Heart left ventricle (tissue), 16 donors: ENCODE data around the gene CD36. TPM values are rescaled to one million over a fixed set of nuclear protein-coding genes. Genes with fewer than 3 reads are reported as not detected.
A peak's percentile ranks its signal among the peaks of the same experiment; 100 is the strongest.

Source experiments
- ATAC-seq, 4 donors: fragments of 200-7000 bp; cut with Tn5 transposase; one replicate each; pipeline ENCODE4 v1.9.1; 2020 to 2022; ENCODE audit warnings: moderate library complexity in 4 of 4, mild to moderate bottlenecking in 3 of 4, moderate number of reproducible peaks in 1 of 4
- DNase-seq, 5 donors: peaks; one replicate each; pipeline ENCODE4 v3.0.0-alpha.2; 2020
- H3K27ac ChIP-seq, 12 donors: fragments of 200-600 bp; sonication (generic) in 4 of 12; one replicate each; pipeline versions ENCODE4 v1.5.0 to v1.8.0; 2016 to 2022; ENCODE audit warnings: mild to moderate bottlenecking in 2 of 12
- H3K27me3 ChIP-seq, 9 donors: fragments of 200-600 bp; sonication (generic) in 2 of 9; one replicate each; pipeline versions ENCODE4 v1.5.1 to v1.8.0; 2016 to 2022; ENCODE audit warnings: mild to moderate bottlenecking in 3 of 9
- H3K36me3 ChIP-seq, 9 donors: fragments of 200-600 bp; sonication (generic) in 2 of 9; one replicate each; pipeline versions ENCODE4 v1.5.0 to v1.8.0; 2018 to 2022; ENCODE audit warnings: mild to moderate bottlenecking in 2 of 9
- H3K4me1 ChIP-seq, 12 donors: fragments of 200-600 bp; sonication (generic) in 4 of 12; one replicate each; pipeline versions ENCODE4 v1.5.0 to v1.8.0; 2016 to 2022; ENCODE audit warnings: mild to moderate bottlenecking in 3 of 12
- H3K4me3 ChIP-seq, 12 donors: fragments of 200-600 bp; sonication (generic) in 4 of 12; one replicate each; pipeline versions ENCODE4 v1.5.0 to v1.8.0; 2017 to 2022; ENCODE audit warnings: mild to moderate bottlenecking in 9 of 12, moderate library complexity in 4 of 12
- H3K9me3 ChIP-seq, 12 donors: fragments of 200-600 bp; sonication (generic) in 4 of 12; one replicate each; pipeline versions ENCODE4 v1.5.0 to v1.8.0; 2016 to 2022; ENCODE audit warnings: mild to moderate bottlenecking in 1 of 12
- CTCF ChIP-seq, 12 donors: fragments of 200-600 bp; sonication (generic) in 4 of 12; IDR thresholded peaks; one replicate each; pipeline versions ENCODE4 v1.5.0 to v1.8.0; 2018 to 2022; ENCODE audit warnings: antibody characterized with exemption in 12 of 12, mild to moderate bottlenecking in 5 of 12
- POLR2A ChIP-seq, 2 donors: fragments of 450-650 bp; IDR thresholded peaks; one replicate each; pipeline ENCODE4 v1.6.1; 2017; ENCODE audit warnings: antibody characterized with exemption in 2 of 2, mild to moderate bottlenecking in 2 of 2, moderate library complexity in 2 of 2
- WGBS, 4 donors: extraction: QIAGEN DNeasy Blood & Tissue Kit in 2 of 4; methylation state at CpG; one replicate each; pipeline versions ENCODE4 v1.1.5 to v1.1.7; 2013 to 2018; 5-methylcytosine and 5-hydroxymethylcytosine counted together
- intact Hi-C, 10 donors: fragments of 100-400 bp; cut with DNase I; formaldehyde crosslinking; loops; one replicate each; pipeline versions ENCODE4 v1.11.1 to v1.14.2; 2022
- polyA plus RNA-seq, 2 donors: library from polyadenylated mRNA; stranded (reverse); fragments of 200-250 nt; gene quantifications; one replicate each; pipeline ENCODE4 v1.2.3, GENCODE V29; 2013
- total RNA-seq, 9 donors: library from RNA; depleted of rRNA in 2 of 9; stranded (reverse); fragments of >200 nt in 2 of 9; fragmentation: NEBNext Ultra II Directional in 3 of 9; extraction: Animal tissue kit (Norgen Biotek cat#: 25700) in 3 of 9; gene quantifications; one replicate each; pipeline versions ENCODE4 v1.1.0 to v1.2.4, GENCODE V29; 2016 to 2023
- donor health status: ischemic (EF 13 %, LVEDD 7.1; RV severe dilation, severe dysfunction).
- donor health status: healthy with polysubstance abuse.
- donor health status: DM: no; HTN: yes; CAD: no.
- donor health status: DM: no; HTN: no; CAD: no.
- donor health status: ischemic (EF 25% LVEDD 6.9; RV normal size, moderate dysfunction).
- donor health status: ischemic (EF 25% LVEDD 5.7; RV mildly dilated, moderate dysfunction).
- donor health status: healthy.
- donor health status: DM: yes; HTN: yes; CAD: no.
- donor health status: ischemic (EF 35%, LVEDD 5.7; RV mildly dilated, moderate dysfunction).
- donor health status: nonischemic (EF 11% LVEDD 7.7; RV severe dilation, severe dysfunction).
- donor health status: DM: yes; HTN: yes; CAD: no.
- donor health status: PGD.
- donor health status: ischemic (EF 29% LVEDD 5.4; RV normal size, mild dysfunction).
- donor health status: nonischemic (EF 23%, LVEDD 6.1; RV moderate dilation, normal function).

Gene CD36
- total and polyA plus RNA-seq, 11 donors, result 289 to 1,960 (median 1,087) TPM

- peaks cover 9 to 81% (median 34%) of the 10 kb centered on the region in 12 donors for H3K4me1 ChIP-seq
- intact Hi-C loops, result no loop called here
These were observed 30.1 kb upstream of the CD36 start for GRCh38 chr7:80608336-80608735.

GRCh38 chr7:80609751-80610150 is 28.7 kb upstream of the CD36 start:
- Histone ChIP-seq H3K36me3 (no peaks in the 10 kb centered on the region), H3K4me1 (peaks cover 9 to 91% (median 43%) of the 10 kb centered on the region in 12 donors), H3K9me3 (no peaks in the 10 kb centered on the region), H3K27ac (peak overlapping the region; percentile 54 to 83 (median 77)), H3K27me3 (no peaks in the 10 kb centered on the region), H3K4me3 (peak overlapping the region in 2 of 12 donors; percentile 42 to 58)
- 46 to 55% (median 50%) methylated on average over 1 of the region's 1 CpG for WGBS, 4 donors
- ATAC-seq (peak; percentile 65 to 81 (median 78)), DNase-seq (peak in 2 of 5 donors; percentile 37 to 44)
- TF ChIP-seq POLR2A (IDR thresholded peaks at IDR 0.05), result no peak
- intact Hi-C loops, result no loop called here

More at GRCh38 chr7:80608336-80608735, 30.1 kb upstream of the CD36 start:
- peak overlapping the region; percentile 0 to 83 (median 77) for H3K27ac ChIP-seq
- TF ChIP-seq CTCF (IDR thresholded peaks at IDR 0.05), result no peak
- TF ChIP-seq POLR2A (IDR thresholded peaks at IDR 0.05), result no peak
- DNase-seq, result no peak
- no peaks in the 10 kb centered on the region for H3K9me3 ChIP-seq
- ATAC-seq, result no peak
- H3K4me3 ChIP-seq, result peak overlapping the region in 2 of 12 donors; percentile 42 to 58
- no peaks in the 10 kb centered on the region for H3K36me3 ChIP-seq
- no peaks in the 10 kb centered on the region for H3K27me3 ChIP-seq

- peaks cover 6 to 93% (median 50%) of the 10 kb centered on the region in 12 donors for H3K4me1 ChIP-seq
- DNase-seq (no peak), ATAC-seq (no peak)
- no peaks in the 10 kb centered on the region for H3K27me3 ChIP-seq
- WGBS, 4 donors, result 23 to 64% (median 52%) methylated on average over 3 of the region's 3 CpGs
- intact Hi-C loops, result no loop called here
- TF ChIP-seq POLR2A (IDR thresholded peaks at IDR 0.05) (no peak), CTCF (IDR thresholded peaks at IDR 0.05) (no peak)
- H3K27ac ChIP-seq, result peak overlapping the region; percentile 54 to 83 (median 77)
- H3K9me3 ChIP-seq, result no peaks in the 10 kb centered on the region
- peak overlapping the region in 2 of 12 donors; percentile 24 to 25 for H3K4me3 ChIP-seq
- H3K36me3 ChIP-seq, result no peaks in the 10 kb centered on the region
These were observed 27.1 kb upstream of the CD36 start for GRCh38 chr7:80611353-80611752.

- intact Hi-C loops, result no loop called here
- H3K4me3 ChIP-seq, result peak overlapping the region in 3 of 12 donors; percentile 2 to 25 (median 24)
- TF ChIP-seq CTCF (IDR thresholded peaks at IDR 0.05), result no peak
- no peak for TF ChIP-seq POLR2A (IDR thresholded peaks at IDR 0.05)
- H3K4me1 ChIP-seq, result peaks cover 6 to 93% (median 50%) of the 10 kb centered on the region in 12 donors
- peak overlapping the region; percentile 54 to 83 (median 77) for H3K27ac ChIP-seq
- H3K27me3 ChIP-seq, result no peaks in the 10 kb centered on the region
- no peaks in the 10 kb centered on the region for H3K36me3 ChIP-seq
- DNase-seq, result peak; percentile 67 to 83 (median 74)
- no peaks in the 10 kb centered on the region for H3K9me3 ChIP-seq
- ATAC-seq, result peak; percentile 75 to 84 (median 80)
- WGBS, 4 donors, result 8 to 15% (median 12%) methylated on average over 2 of the region's 2 CpGs
These were observed 26.7 kb upstream of the CD36 start for GRCh38 chr7:80611779-80612178.

GRCh38 chr7:80612880-80613279 is 25.6 kb upstream of the CD36 start:
- H3K27ac ChIP-seq, result peak overlapping the region; percentile 13 to 83 (median 77)
- H3K36me3 ChIP-seq, result no peaks in the 10 kb centered on the region
- DNase-seq (no peak), ATAC-seq (no peak)
- H3K4me1 ChIP-seq, result peaks cover 6 to 92% (median 51%) of the 10 kb centered on the region in 12 donors
- no peaks in the 10 kb centered on the region for H3K9me3 ChIP-seq
- no peaks in the 10 kb centered on the region for H3K27me3 ChIP-seq
- H3K4me3 ChIP-seq, result peak overlapping the region in 2 of 12 donors; percentile 0 to 2
- TF ChIP-seq CTCF (IDR thresholded peaks at IDR 0.05) (no peak), POLR2A (IDR thresholded peaks at IDR 0.05) (no peak)
- intact Hi-C loops, result no loop called here
